K562 (cell line): Measurements from ENCODE around the gene CTSS. TPM values are rescaled to one million over a fixed set of nuclear protein-coding genes. Genes with fewer than 3 reads are reported as not detected.
A peak's percentile ranks its signal among the peaks of the same experiment; 100 is the strongest.

ENCODE experiments used
- BDP1 ChIP-seq: IDR thresholded peaks from 3 replicates; pipeline ENCODE4 v1.6.1; 2011; ENCODE audit not compliant: insufficient read length, insufficient read depth
- ETV5 ChIP-seq: sonication (generic); formaldehyde crosslinking; IDR thresholded peaks from 2 replicates; pipeline ENCODE4 v1.4.0; 2020; ENCODE audit warnings: low read depth, mild to moderate bottlenecking, missing genetic modification reagents
- FOXK2 ChIP-seq, 2 experiments: fragments of 450-650 bp; IDR thresholded peaks in 1 of 2; conservative IDR thresholded peaks in 1 of 2; 2 replicates each; pipeline ENCODE4 v1.6.1; 2016; ENCODE audit warnings: low read depth in 2 of 2, mild to moderate bottlenecking in 1 of 2
- GTF2E2 ChIP-seq: fragments of 200-800 bp; sonication (Bioruptor generic); IDR thresholded peaks from 2 replicates; pipeline ENCODE4 v1.6.1; 2016; ENCODE audit warnings: missing genetic modification characterization, missing compliant biosample characterization
- JUN ChIP-seq, 2 experiments: sonication (generic) in 1 of 2; formaldehyde crosslinking in 1 of 2; IDR thresholded peaks; 2 replicates each; pipeline versions ENCODE4 v1.6.1 to v1.8.0; 2012 to 2022; ENCODE audit warnings: borderline replicate concordance in 2 of 2, mild to moderate bottlenecking in 2 of 2, improper control_type of control experiment in 1 of 2, low read depth in 1 of 2, low read length in 1 of 2, missing genetic modification reagents in 1 of 2
- NFRKB ChIP-seq: fragments of 450-650 bp; IDR thresholded peaks from 2 replicates; pipeline ENCODE4 v1.6.1; 2016; ENCODE audit warnings: low read depth
- TAF1 ChIP-seq: IDR thresholded peaks from 2 replicates; pipeline ENCODE4 v1.6.1; 2011; ENCODE audit warnings: mild to moderate bottlenecking, low read length, moderate library complexity; ENCODE audit not compliant: insufficient read depth, control insufficient read depth, severe bottlenecking; ENCODE audit errors: extremely low read depth
- ZNF134 ChIP-seq: fragments of 250-450 bp; sonication (Bioruptor Pico); conservative IDR thresholded peaks from 2 replicates; pipeline ENCODE4 v1.4.0; 2020
- ZNF695 ChIP-seq: fragments of 450-650 bp; formaldehyde crosslinking; IDR thresholded peaks from 2 replicates; pipeline ENCODE4 v1.4.0; 2020; ENCODE audit warnings: mild to moderate bottlenecking, moderate library complexity
- polyA plus RNA-seq, 8 experiments: library from polyadenylated mRNA; depleted of rRNA in 4 of 8; stranded (reverse) in 5 of 8; unstranded in 3 of 8; fragments of >200 nt; fragmentation: Nextera tagmentation in 2 of 8; fragmentation: Illumina TruSeq in 1 of 8; extraction: Ambion mirVana in 2 of 8; extraction: Trizol in 1 of 8; gene quantifications; 2 replicates each; pipeline versions ENCODE4 v1.2.1 to v1.2.3, GENCODE V29; 2011 to 2014; ENCODE audit warnings: inconsistent platforms in 1 of 8, missing spikeins in 1 of 8
- total RNA-seq, 7 experiments: library from RNA; depleted of rRNA in 6 of 7; stranded (reverse); fragments of >200 nt in 6 of 7; fragmentation: Illumina TruSeq in 2 of 7; extraction: Trizol in 2 of 7; gene quantifications; 2 replicates each; pipeline versions ENCODE4 v1.2.1 to v1.2.3, GENCODE V29; 2011 to 2021; ENCODE audit warnings: low replicate concordance in 1 of 7
- TF ChIP-seq, protein P1 (sequence below), 2 experiments: IDR thresholded peaks; 2 replicates each; pipeline ENCODE4 v1.6.1; 2012; ENCODE audit warnings: improper control_type of control experiment in 2 of 2, low read depth in 2 of 2, low read length in 2 of 2, borderline replicate concordance in 1 of 2
- TF ChIP-seq, protein P2 (sequence below): sonication (generic); formaldehyde crosslinking; IDR thresholded peaks from 2 replicates; pipeline ENCODE4 v1.8.1; 2023; ENCODE audit warnings: mild to moderate bottlenecking, missing genetic modification reagents
- TF ChIP-seq, protein P3 (sequence below): sonication (generic); formaldehyde crosslinking; IDR thresholded peaks from 2 replicates; pipeline ENCODE4 v1.8.0; 2022; ENCODE audit warnings: mild to moderate bottlenecking, missing genetic modification reagents
- TF ChIP-seq, protein P4 (sequence below): fragments of 450-650 bp; IDR thresholded peaks from 2 replicates; pipeline ENCODE4 v1.6.1; 2017; ENCODE audit warnings: antibody characterized with exemption, mild to moderate bottlenecking
- TF ChIP-seq, protein P5 (sequence below): conservative IDR thresholded peaks from 2 replicates; pipeline ENCODE4 v1.6.1; 2011; ENCODE audit warnings: low read depth, mild to moderate bottlenecking, low read length; ENCODE audit not compliant: control insufficient read depth

CTSS gene
- total and polyA plus RNA-seq, 9 of the 15 experiments (the other 6 are each of a cell fraction or from before 2014, with no cell fraction given) = 8.6 to 24.9 (median 10.3) TPM

DNA sequence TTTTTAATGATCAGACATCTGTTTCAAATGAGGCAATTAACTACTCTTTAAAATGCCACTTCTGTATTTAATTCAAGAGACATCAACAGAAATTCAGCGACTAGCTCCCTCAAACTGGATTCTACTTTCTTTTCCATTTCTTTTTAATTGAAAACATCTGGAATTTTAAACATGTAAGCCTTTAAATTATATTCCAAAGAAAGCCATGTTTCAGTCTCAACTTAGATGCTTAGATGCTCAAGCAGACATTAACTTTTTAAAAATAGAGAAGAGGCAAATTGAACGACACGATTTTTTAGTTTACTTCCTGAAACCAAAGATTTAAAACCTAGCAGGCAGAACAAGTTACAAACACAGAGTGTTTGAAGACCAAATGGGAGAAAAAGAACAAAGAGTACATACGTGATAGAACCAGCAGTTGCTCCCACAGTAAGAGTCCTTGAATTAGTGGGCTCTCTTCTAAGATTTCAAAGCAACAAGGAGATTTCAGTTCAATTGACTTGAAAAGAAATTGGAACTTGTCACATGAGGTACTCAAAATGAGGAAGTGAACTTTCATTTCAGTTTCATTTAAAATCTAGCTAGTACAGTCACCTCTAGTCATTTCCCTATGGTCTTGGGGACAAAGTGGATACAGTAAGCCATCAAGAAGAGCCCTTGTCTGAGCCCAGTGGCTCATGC is at the start of gene CTSS (continued):
- TF ChIP-seq, protein P1, sequence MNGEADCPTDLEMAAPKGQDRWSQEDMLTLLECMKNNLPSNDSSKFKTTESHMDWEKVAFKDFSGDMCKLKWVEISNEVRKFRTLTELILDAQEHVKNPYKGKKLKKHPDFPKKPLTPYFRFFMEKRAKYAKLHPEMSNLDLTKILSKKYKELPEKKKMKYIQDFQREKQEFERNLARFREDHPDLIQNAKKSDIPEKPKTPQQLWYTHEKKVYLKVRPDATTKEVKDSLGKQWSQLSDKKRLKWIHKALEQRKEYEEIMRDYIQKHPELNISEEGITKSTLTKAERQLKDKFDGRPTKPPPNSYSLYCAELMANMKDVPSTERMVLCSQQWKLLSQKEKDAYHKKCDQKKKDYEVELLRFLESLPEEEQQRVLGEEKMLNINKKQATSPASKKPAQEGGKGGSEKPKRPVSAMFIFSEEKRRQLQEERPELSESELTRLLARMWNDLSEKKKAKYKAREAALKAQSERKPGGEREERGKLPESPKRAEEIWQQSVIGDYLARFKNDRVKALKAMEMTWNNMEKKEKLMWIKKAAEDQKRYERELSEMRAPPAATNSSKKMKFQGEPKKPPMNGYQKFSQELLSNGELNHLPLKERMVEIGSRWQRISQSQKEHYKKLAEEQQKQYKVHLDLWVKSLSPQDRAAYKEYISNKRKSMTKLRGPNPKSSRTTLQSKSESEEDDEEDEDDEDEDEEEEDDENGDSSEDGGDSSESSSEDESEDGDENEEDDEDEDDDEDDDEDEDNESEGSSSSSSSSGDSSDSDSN (IDR thresholded peaks at IDR 0.05; ENCODE audit: borderline replicate concordance in 1 of 2, low read depth in 2 of 2, low read length in 2 of 2) = no peak
- TF ChIP-seq, protein P2, sequence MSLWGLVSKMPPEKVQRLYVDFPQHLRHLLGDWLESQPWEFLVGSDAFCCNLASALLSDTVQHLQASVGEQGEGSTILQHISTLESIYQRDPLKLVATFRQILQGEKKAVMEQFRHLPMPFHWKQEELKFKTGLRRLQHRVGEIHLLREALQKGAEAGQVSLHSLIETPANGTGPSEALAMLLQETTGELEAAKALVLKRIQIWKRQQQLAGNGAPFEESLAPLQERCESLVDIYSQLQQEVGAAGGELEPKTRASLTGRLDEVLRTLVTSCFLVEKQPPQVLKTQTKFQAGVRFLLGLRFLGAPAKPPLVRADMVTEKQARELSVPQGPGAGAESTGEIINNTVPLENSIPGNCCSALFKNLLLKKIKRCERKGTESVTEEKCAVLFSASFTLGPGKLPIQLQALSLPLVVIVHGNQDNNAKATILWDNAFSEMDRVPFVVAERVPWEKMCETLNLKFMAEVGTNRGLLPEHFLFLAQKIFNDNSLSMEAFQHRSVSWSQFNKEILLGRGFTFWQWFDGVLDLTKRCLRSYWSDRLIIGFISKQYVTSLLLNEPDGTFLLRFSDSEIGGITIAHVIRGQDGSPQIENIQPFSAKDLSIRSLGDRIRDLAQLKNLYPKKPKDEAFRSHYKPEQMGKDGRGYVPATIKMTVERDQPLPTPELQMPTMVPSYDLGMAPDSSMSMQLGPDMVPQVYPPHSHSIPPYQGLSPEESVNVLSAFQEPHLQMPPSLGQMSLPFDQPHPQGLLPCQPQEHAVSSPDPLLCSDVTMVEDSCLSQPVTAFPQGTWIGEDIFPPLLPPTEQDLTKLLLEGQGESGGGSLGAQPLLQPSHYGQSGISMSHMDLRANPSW = no peak
- TF ChIP-seq NFRKB = 0 out of 2 replicates have a peak, but pooled peaks have one; percentile 39
- TF ChIP-seq, protein P3, sequence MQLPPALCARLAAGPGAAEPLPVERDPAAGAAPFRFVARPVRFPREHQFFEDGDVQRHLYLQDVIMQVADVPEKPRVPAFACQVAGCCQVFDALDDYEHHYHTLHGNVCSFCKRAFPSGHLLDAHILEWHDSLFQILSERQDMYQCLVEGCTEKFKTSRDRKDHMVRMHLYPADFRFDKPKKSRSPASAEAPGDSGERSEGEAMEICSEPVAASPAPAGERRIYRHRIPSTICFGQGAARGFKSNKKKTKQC (CRISPR knock-in tag) = no peak
- TF ChIP-seq, protein P4, sequence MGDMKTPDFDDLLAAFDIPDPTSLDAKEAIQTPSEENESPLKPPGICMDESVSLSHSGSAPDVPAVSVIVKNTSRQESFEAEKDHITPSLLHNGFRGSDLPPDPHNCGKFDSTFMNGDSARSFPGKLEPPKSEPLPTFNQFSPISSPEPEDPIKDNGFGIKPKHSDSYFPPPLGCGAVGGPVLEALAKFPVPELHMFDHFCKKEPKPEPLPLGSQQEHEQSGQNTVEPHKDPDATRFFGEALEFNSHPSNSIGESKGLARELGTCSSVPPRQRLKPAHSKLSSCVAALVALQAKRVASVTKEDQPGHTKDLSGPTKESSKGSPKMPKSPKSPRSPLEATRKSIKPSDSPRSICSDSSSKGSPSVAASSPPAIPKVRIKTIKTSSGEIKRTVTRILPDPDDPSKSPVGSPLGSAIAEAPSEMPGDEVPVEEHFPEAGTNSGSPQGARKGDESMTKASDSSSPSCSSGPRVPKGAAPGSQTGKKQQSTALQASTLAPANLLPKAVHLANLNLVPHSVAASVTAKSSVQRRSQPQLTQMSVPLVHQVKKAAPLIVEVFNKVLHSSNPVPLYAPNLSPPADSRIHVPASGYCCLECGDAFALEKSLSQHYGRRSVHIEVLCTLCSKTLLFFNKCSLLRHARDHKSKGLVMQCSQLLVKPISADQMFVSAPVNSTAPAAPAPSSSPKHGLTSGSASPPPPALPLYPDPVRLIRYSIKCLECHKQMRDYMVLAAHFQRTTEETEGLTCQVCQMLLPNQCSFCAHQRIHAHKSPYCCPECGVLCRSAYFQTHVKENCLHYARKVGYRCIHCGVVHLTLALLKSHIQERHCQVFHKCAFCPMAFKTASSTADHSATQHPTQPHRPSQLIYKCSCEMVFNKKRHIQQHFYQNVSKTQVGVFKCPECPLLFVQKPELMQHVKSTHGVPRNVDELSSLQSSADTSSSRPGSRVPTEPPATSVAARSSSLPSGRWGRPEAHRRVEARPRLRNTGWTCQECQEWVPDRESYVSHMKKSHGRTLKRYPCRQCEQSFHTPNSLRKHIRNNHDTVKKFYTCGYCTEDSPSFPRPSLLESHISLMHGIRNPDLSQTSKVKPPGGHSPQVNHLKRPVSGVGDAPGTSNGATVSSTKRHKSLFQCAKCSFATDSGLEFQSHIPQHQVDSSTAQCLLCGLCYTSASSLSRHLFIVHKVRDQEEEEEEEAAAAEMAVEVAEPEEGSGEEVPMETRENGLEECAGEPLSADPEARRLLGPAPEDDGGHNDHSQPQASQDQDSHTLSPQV = peak; percentile 50; the same call in 1 of the 2 replicates
- no peak; the same call in 1 of the 2 replicates for TF ChIP-seq GTF2E2 (tag)
- TF ChIP-seq JUN (IDR thresholded peaks at IDR 0.05; ENCODE audit: borderline replicate concordance, low read depth, low read length) = no peak
- no peak for TF ChIP-seq JUN (CRISPR knock-in tag; IDR thresholded peaks at IDR 0.05; ENCODE audit: borderline replicate concordance)
- TF ChIP-seq BDP1 = no peak
- TF ChIP-seq, protein P5, sequence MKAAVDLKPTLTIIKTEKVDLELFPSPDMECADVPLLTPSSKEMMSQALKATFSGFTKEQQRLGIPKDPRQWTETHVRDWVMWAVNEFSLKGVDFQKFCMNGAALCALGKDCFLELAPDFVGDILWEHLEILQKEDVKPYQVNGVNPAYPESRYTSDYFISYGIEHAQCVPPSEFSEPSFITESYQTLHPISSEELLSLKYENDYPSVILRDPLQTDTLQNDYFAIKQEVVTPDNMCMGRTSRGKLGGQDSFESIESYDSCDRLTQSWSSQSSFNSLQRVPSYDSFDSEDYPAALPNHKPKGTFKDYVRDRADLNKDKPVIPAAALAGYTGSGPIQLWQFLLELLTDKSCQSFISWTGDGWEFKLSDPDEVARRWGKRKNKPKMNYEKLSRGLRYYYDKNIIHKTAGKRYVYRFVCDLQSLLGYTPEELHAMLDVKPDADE = no peak
- no peak for TF ChIP-seq ZNF134 (CRISPR knock-in tag)
- 0 out of 4 replicates have a peak, but pooled peaks of 1 of the 2 experiments have one; percentile 24 for TF ChIP-seq FOXK2 (conservative IDR thresholded peaks at IDR 0.05 in 1 of 2, IDR thresholded peaks at IDR 0.05 in 1 of 2; ENCODE audit: low read depth in 2 of 2)
- no peak for TF ChIP-seq ZNF695 (CRISPR knock-in tag)
- TF ChIP-seq TAF1 = no peak
- TF ChIP-seq ETV5 = no peak
